ENCODE data around the gene LRMDA.

GRCh38 chr10:75857269-75857846, 425.9 kb downstream of the LRMDA start:
- TF ChIP-seq CTCF (optimal IDR thresholded peaks at IDR 0.05 in 1 of 3, IDR thresholded peaks at IDR 0.05 in 1 of 3, conservative IDR thresholded peaks at IDR 0.05 in 1 of 3; ENCODE audit: extremely low read depth in 1 of 3, insufficient read depth in 2 of 3, low read length in 3 of 3) (no peak), EZH2 (IDR thresholded peaks at IDR 0.05; ENCODE audit: low read length) (no peak)

Measured in keratinocyte (primary cell).